ENCODE results near the gene TTC7B.

The TTC7B gene

DNA sequence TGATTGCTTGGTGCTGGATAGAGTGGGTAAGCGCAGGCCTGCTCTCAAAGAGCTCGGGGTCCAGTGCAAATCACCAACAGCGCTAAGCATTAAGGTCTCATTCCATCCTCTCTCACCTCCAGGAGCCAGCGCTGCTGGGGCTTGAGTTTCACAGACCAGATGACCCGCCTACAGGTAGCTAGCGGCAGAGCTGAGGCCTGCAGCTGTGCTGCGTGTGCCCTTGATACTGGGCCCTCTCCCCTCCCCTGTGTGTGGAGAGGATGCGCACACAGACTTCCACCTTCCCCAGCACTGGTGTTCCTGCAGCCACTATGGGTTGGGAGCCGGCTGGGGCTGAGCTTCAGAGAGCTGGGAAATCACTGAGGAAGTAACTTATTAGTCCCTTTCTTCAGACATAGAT lies 269.5 kb downstream of the TTC7B start:
- DNase-seq (ENCODE audit: low spot score), result no peak
- POLR2A ChIA-PET (ENCODE audit: low non-redundant PET), result no interaction called here
- TF ChIP-seq, protein P1, sequence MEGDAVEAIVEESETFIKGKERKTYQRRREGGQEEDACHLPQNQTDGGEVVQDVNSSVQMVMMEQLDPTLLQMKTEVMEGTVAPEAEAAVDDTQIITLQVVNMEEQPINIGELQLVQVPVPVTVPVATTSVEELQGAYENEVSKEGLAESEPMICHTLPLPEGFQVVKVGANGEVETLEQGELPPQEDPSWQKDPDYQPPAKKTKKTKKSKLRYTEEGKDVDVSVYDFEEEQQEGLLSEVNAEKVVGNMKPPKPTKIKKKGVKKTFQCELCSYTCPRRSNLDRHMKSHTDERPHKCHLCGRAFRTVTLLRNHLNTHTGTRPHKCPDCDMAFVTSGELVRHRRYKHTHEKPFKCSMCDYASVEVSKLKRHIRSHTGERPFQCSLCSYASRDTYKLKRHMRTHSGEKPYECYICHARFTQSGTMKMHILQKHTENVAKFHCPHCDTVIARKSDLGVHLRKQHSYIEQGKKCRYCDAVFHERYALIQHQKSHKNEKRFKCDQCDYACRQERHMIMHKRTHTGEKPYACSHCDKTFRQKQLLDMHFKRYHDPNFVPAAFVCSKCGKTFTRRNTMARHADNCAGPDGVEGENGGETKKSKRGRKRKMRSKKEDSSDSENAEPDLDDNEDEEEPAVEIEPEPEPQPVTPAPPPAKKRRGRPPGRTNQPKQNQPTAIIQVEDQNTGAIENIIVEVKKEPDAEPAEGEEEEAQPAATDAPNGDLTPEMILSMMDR (conservative IDR thresholded peaks at IDR 0.05; ENCODE audit: low read depth), result no peak
- CTCF ChIA-PET, result no interaction called here
- no peak overlapping the region for H3K27ac ChIP-seq

DNA sequence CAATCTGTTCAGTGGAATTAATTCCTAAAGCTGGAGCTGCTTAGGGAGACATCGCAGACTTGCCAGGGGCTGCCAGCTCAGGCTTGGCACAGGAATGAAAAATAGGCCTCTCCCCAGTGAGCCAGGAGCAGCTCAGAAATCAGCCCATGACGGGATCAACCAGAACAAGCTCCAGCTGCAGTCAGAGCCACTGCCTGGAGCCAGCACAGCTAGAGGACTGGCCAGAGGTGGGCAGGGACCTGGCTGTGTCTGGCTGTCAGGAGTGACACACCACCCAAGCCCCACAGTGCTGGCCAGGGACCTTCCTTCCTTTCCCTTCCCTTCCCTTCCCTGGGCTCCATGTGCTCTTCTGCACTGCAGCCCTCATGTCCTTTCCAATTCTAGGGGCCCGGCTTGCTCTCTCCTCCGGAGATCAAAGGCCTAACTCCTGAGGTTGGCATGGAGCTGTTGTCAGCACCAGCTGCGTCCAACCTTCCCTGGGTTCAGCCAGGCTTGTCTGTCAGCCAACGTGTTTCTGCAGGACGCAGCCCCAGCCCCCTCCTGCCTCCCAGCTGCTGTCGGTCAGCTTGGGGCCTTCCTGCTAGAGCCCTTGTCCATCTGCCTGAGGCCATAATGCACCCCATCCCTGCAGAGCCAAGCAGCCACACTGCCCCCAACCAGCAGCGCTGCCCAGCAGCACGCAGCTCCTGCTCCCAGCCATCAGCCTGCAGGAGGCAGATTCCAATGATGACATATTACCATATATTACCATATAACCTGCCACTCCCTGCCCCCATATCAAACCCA lies 270.1 kb downstream of the TTC7B start:
- CTCF ChIA-PET, result no interaction called here
- TF ChIP-seq, protein P1 (conservative IDR thresholded peaks at IDR 0.05; ENCODE audit: low read depth), result no peak
- no peak overlapping the region; the same call in 1 of the 2 replicates for H3K27ac ChIP-seq
- POLR2A ChIA-PET (ENCODE audit: low non-redundant PET), result no interaction called here
- no peak for DNase-seq (ENCODE audit: low spot score)

DNA sequence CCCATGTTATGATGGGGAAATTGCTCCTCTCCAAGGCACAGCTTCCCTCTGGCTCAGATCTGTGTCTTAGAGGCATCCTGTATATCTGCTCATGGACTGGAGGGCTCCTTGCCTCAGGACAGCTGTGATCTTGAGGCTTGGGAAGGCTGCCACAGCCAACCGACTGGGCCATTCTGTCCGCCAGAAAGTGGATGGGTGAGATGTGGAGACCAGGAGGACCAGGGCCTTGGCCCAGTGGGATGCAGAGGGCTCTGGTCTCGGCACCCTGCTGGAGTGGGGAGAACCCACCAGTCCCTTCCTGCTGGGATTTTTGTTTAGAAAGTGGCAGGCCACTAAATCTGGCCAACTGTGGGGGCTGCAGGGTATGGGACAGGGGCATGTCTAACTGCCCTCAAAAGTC lies 270.8 kb downstream of the TTC7B start:
- ChIA-PET POLR2A (ENCODE audit: low non-redundant PET) (no interaction called here), CTCF (no interaction called here)
- no peak for DNase-seq (ENCODE audit: low spot score)
- no peak overlapping the region for H3K27ac ChIP-seq
- TF ChIP-seq, protein P1 (conservative IDR thresholded peaks at IDR 0.05; ENCODE audit: low read depth), result no peak

DNA sequence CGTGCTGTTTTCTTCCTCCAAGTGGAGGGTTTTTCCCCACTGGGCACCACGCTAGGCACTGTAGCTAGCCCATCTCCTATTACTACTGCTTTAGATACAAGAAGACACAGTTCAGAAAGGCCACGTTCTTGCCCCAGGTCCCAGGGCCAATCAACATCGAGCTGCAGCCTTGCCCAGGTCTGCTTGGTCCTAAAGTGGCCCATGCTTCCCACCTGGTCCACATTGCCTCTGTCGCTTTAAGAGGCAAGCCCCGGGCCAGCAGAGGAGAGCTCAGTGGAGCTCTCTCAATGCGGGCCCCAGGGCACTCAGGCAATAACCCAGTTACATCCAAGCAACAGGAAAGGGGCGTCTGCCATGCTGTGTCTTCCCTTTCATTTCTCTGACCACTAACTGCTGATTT lies 271.3 kb downstream of the TTC7B start:
- H3K27ac ChIP-seq, result no peak overlapping the region
- CTCF ChIA-PET, result no interaction called here
- DNase-seq (ENCODE audit: low spot score), result no peak
- TF ChIP-seq, protein P1 (conservative IDR thresholded peaks at IDR 0.05; ENCODE audit: low read depth), result no peak
- POLR2A ChIA-PET (ENCODE audit: low non-redundant PET), result no interaction called here

DNA sequence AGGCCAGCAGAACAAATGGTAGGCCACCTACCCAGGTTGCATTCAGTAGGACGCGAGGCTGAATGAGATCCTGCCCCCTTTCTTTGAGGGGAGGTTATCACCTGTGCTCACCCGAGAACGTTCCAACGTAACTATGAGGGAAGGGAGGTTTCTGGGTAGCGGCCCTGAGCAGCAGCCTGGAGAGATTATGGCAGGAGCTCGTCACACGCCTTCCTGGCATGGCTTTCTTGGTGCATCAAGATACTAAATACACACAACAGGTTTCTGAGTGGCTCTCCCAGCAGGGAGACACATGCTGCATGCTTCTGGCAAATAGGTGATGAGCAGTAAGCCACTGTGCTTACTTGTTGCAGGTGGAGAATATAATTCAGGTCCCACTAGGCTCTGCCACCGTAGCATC lies 271.7 kb downstream of the TTC7B start:
- TF ChIP-seq, protein P1 (conservative IDR thresholded peaks at IDR 0.05; ENCODE audit: low read depth), result no peak
- ChIA-PET CTCF (no interaction called here), POLR2A (ENCODE audit: low non-redundant PET) (no interaction called here)
- no peak for DNase-seq (ENCODE audit: low spot score)
- H3K27ac ChIP-seq, result no peak overlapping the region

DNA sequence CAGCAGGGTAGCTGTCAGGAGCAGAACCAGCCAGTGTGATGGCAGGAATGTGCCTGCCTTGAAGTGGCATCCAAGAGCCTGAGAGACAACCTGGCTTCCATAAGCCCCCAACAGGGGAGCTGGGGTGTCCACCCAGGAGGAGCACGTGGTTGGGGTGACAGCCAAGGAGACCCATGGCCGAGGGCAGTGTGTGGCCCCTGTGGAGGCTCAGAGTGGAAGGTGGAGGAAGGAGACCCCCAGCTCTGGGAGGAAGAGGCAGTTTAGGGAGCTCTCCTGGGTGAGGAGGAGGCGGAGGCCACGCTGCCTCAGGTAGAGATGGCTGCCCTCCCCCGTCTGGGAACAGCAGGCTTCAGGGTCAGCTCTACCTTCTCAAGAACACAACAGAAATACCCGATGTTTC lies 272.4 kb downstream of the TTC7B start:
- TF ChIP-seq, protein P1 (conservative IDR thresholded peaks at IDR 0.05; ENCODE audit: low read depth), result no peak
- POLR2A ChIA-PET (ENCODE audit: low non-redundant PET), result no interaction called here
- H3K27ac ChIP-seq, result no peak overlapping the region
- CTCF ChIA-PET, result interaction anchor here (0.6 kb wide), 1 partner anchor 12 kb away, joined by 3 read pairs; no protein-coding TSS in a partner anchor
- DNase-seq (ENCODE audit: low spot score), result no peak

Data from RWPE1 (cell line).